ENCODE data around the gene GRAPL.
"Not testable (repeated sequence)": the region's sequence is repeated elsewhere in the genome, so short reads cannot be mapped to it uniquely, and the experiment has no call there.

Gene GRAPL

GRCh38 chr17:19127148-19127980 is at the start of gene GRAPL:
GRAPL (plus strand) TSS chr17:19127589; CDS start chr17:19127620, 31 bp downstream.
- DNase-seq, result not testable (repeated sequence)

DNA sequence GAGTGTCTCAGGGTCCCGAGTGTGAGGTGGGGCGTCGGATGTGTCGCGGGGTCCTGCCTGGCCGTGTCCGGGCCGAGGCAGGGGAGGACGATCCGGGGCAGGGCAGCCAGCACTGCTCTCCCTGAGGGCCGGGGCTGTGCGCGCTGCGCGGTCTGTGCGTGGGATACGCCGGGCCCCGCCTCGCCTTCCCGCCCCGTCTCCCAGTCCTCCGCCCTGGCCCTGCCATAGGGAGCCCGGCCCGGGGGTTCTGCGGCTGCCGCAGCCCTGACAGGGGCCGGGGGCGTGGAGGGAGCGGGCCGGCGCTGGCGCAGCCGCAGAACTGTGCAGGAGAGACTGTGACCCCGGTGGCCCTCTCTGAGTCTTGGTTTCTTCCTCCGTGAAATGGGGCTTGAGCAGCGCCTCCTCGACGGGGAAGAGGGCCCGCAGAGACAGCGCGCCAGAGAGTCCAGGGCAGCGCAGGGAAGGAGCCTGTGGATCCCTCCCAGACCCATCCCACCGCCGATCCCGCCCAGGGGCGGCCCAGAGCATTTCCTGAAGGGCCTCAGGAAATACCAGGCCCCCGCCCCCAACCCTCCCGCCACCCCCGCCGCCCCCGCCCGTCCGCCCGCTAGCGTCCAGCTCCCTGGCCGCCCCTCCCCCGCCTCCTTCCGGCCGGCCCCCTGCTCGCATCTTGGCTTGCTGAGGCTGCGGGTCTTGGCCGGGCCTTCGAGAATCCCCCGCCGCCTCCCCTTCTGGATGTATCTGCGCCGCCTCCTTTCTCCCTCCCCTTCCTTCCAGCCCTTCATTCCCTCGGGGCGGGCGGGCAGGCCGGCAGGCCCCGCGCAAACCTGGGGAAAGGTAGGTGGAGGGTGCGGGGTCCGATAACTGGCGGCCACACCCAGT is 38.3 kb upstream of the GRAPL start:
- not testable (repeated sequence) for DNase-seq

DNA sequence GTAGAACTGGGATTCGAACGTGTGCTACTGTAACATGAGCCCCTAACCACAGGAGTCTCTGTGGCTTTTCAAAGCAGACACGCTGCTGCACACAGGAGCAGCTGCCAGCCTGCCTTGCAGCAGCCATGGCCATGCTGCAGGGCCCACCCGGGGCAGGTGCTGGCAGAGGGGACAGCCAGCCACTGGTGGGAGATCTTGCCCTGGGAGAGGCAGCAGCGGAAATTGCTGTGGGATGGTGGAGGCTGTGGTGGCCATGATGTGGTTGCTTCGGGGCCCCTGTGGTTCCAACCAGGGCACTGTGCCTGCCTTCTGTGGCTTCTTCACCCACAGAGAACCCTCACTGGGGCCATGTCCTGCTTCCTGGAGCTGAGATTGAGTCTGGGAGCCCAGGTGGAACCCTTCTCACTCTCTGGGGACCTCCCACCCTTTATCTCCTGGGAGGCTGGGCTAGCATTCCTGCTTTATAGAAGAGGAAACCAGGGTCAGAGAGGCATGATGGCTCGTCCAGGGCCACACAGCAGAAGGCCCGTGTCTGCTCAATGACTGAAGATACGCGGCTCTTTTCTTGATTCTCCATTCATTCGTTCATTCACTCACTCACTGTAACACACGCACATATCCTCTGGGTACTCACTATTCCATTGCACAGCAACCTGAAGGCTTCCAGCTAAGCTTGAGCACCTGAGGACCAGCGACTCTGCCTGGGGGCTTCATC is 37.2 kb upstream of the GRAPL start:
- DNase-seq, result not testable (repeated sequence)

DNA sequence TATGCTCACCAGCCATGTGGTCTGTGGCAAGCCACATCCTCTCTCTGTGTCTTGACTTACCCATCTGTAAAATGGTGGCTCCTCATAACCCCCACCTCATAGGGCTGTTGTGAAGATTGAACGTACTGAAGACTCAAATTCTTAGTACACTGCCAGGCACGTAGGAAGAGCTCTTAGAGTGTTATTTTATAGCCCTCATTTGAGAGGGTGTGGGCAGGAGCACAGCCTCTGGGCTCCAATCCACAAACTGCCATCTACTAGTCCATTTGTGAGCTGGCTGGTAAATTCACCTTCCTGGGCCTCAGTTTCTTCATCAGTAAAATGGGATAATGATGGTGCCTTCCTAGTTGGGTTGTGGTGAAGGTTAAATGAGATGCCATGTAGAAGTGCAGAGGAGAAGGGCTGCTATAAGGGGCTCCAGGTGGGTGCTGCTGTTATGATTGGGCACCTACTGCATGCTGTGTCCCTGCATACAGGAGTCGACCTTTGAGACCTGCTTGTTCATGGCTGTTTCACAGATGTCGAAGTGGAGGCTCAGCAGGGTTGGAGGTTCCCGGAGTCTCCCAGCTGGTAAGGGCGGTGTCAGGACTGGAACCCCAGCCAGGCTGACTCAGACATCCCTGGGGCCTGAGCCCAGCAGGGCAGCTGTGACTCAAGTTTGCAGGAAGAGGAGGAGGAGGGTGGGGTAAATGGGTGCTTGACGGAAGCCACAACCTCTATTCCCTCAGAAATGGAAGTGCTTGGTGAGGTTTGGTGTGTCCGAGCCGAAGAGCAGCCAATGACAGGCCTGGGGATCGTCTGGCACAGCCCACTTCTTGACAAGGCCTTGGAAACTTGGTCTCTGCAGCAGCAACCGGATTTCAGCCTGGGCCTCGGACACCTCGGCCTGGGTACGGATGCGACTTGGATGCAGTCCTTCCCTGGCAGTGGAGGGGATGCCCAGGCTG is 34.4 kb upstream of the GRAPL start:
- not testable (repeated sequence) for DNase-seq

DNA sequence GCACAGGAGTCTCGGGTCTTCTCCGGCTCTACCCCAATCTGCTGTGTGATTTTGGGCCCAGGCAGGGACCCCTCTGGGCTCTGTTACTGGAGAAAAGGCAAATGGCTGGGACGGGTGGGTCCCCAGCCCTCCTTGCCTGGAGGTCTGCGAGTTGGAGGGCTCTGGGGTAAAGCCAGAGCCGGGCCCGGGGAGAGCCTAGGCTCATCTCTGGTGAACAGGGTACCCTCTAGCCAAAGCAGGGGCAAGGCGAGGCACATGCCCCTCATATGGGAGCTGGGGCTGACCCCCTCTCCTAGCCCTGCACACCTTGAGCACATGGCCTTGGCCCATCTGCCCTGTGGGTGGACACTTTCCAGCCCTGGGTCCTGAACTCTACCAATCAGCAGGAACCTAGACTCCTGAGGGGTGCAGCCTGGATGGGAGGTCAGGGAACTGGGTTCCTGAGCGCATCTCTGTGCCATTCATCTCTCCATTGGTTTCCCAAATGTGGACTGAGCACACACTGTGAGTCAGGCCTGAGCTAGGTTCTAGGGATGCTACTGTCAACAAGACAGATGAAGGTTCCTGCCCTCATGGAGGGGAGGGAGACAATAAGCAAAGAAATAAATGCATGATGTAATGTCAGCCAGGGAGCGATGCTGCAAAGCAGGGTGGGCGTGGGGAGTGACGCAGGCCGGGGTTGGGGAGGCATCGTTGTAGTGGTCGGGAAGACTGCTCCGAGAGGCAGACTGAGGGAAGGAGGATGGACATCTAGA is 33.5 kb upstream of the GRAPL start:
- DNase-seq, result not testable (repeated sequence)

DNA sequence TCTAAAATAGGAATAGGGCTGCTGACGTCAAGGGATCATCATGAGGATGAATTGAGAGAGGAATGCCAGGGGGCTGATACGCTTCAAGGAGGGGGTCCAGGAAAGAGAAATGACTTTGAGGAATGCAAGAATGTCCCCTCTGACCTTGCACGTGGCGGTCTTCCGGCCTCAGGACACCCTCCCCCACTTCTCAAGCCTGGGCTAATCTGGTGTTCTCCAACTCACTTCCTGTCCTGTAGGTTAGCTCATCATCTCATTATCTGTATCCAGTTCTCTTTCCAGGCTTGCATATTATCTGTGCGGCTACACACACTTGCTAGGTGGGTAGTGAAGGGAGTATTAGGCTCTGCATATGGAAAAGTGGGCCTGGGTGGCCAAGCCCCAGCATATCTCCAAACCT is 18.9 kb upstream of the GRAPL start:
- DNase-seq, result not testable (repeated sequence)

- DNase-seq, result not testable (repeated sequence)
These were observed 16.9 kb upstream of the GRAPL start for GRCh38 chr17:19110189-19111097.

DNA sequence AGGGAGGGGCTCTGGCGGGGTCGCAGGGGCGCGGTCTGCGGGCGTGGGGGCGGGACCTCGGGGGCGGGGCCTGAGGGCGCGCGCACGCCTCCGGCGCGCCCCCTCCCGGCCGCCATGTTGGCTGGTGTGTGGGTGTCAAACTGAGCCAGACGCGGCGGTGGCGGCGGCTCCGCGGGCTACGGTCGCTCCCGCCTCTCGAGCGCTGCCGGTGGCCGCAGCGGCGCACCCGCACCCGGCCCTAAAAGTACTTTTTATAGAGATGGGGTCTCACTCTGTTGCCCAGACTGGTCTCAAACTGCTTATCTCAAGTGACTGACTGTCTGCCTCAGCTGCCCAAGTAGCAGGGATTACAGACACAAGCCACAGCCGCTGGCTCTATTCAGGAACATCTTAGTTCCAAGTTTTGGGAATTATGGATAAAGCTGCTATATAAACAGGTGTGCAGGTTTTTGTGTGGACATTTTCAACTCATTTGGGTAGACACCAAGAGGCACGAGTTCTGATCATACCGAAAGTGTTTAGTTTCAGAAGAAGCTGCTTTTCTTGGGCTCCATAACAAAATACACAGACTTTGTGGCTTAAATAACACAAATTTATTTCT is 16.2 kb upstream of the GRAPL start:
- DNase-seq, result peak; percentile 67

- DNase-seq, result peak; percentile 28
These were observed 15.5 kb upstream of the GRAPL start for GRCh38 chr17:19111801-19112458.

DNA sequence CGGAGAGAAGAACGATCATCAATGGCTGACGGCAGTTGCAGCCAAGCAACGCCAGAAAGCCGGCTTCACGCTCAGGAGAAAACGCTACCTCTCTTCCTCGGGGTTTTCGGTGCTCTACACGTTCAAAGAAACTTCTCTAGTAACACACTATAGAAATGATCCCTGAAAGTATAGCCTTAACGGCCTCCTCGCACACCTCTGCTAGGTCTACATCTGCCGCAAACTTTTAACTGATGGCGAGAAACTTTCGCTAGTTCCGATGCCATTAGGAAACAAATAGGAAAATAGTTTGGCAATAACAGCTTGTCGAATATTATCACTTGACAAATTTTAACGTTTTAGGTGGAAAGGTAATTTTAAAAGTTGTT is 14.9 kb upstream of the GRAPL start:
- DNase-seq, result not testable (repeated sequence)

GRCh38 chr17:19118695-19119094 is 8.7 kb upstream of the GRAPL start:
- not testable (repeated sequence) for DNase-seq

GRCh38 chr17:19125289-19125688 is 2.1 kb upstream of the GRAPL start:
- DNase-seq, result not testable (repeated sequence)

DNA sequence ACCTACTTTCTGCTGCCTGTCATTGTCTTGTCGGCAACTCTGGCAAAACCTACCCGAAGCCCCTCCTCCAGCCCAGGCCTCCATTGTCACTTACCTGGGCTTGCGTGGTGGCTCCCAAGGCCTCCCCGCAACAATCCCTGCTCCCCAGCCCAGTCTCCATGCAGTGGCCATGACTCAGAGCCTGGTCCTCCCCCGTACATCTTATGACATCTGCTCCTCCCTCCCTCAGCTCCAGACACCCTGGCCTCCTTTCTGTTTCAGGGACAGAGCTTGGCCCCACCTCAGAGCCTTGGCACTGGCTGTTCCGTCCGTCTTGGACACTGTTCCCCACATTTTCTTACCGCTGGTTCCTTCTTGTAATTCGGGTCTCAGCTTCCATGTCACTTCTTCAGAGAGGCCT is 2.1 kb downstream of the GRAPL start:
- not testable (repeated sequence) for DNase-seq

DNA sequence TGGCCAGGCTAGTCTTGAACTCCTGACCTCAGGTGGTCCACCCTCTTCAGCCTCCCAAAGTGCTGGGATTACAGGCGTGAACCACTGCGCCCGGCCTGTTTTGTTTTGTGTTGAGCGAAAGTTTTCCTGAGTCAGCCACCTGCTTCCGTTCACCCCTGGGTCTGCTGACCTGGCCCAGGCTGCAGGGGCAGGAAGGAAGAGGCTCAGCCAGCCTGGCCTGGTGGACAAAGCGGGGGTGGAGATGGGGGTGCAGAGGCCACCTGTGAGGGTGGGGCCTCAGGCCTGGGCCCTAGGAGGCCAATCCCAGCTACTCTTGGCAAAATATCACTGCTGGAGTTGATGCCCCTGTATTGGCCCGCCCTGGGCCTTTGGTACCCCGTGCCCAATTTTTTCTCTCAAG is 3.7 kb downstream of the GRAPL start:
- DNase-seq, result not testable (repeated sequence)

DNA sequence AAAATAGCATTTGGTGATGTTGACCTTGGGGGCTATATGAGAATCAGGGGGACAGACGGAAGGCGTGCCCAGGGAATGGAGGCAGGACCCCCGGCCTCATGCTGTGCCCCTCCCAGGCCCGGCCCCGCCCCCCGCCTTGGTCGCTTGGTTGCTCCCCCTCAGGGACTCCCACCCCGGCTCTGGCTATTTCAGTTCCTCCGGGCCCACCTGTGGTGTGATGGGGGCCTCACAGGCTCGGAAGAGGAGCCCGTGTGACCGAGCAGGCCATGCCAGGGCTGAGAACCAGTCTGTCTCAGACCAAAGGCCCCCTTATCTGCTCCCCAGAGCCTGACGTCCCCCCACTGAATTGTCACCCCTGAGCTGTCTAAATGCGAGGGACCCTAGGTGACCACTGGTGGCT is 4.4 kb downstream of the GRAPL start:
- DNase-seq, result not testable (repeated sequence)

GRCh38 chr17:19133793-19134192 is 6.4 kb downstream of the GRAPL start:
- not testable (repeated sequence) for DNase-seq

DNA sequence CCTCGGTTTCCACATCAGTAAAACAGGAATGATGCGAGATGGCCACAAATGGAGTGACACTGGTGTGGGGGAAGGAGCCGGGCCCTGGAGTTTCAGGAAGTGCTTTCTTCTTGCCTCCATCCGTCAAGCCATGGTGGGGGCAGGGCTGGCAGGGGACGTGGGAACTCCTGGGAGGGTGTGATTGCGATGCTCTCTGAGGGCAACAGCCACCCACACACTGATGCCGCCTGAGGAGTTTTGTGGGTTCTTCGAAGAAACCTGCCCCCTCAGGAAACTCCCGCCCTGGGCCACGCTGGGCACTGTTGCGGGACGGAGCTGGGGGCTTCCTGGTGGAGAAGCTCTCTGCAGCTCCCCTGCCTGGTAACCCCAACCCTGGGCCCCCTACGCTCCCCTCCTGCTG is 8.0 kb downstream of the GRAPL start:
- DNase-seq, result not testable (repeated sequence)

DNA sequence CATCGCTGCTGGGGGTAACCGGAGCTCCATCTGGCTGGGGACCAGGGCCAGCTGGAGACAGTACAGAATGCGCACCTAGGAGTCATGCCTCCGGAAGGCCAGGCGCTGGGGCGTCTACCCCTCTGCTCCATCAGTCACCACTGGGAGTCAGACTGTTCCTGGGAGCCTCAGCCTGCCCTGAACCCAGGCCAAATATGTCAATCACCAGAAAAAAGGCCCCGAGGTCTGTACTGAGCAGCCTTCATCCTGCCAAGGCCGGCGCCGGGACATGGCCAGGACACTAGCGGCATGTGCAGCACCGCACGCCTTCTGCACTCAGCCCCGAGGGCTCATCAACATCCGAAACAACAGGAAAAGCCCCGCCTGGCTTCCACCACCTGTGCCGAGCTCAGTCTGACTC is 8.7 kb downstream of the GRAPL start:
- not testable (repeated sequence) for DNase-seq

GRCh38 chr17:19136605-19137004 is 9.2 kb downstream of the GRAPL start:
- DNase-seq, result not testable (repeated sequence)

Data from CD4-positive, alpha-beta T cell treated with Interleukin-6 for 4 hours (primary cell).